ENCODE results near the gene COX14.

The COX14 gene

DNA sequence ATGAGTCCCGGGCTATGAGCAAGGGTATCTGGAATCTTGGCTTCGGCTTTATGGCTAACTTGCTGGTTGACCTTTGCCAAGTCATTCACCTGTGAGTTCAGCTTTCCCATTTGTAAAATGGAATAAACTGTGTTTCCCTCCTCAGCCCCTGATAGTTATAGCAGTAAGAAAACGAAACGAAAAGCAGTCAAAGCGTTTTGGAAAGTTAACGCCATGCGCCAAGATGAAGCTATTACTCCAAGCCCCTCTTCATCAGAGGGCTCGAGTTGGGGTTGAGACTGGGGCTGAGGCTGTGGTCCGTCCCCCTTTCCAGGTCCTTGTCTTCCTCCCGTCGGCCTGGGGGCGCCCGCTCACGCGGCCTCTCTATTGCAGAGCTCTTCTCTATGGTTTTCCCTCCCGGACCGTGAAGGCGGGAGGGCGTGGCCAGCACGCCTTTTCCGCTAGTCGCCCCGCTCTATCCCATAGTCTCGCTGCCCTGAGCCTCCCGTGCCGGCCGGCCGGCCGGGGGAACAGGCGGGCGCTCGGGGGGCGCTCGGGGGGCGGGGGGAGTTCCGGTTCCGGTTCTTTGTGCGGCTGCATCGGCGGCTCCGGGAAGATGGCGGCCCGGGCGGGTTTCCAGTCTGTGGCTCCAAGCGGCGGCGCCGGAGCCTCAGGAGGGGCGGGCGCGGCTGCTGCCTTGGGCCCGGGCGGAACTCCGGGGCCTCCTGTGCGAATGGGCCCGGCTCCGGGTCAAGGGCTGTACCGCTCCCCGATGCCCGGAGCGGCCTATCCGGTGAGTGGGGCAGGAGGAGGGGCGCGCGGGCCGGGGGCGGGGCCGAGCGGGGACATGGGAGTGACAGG is 27.0 kb upstream of the COX14 start, which contains the start of gene SMARCD1:
Gene SMARCD1, plus strand, starts transcription at position 568 of the 840 bp plus-strand sequence. Its CDS starts 28 bp downstream, at position 596.
- no peaks in the 10 kb centered on the region for H3K9me3 ChIP-seq (ENCODE audit: control insufficient read depth, low read length)
- H3K27me3 ChIP-seq (replicated peaks; ENCODE audit: control insufficient read depth, insufficient read depth, low read length, poor library complexity, severe bottlenecking): no peaks in the 10 kb centered on the region
- peak within 1 kb of the TSS; percentile 90 for H3K27ac ChIP-seq (ENCODE audit: insufficient read depth, low read length, poor library complexity, severe bottlenecking)
- peaks cover 7% of the 10 kb centered on the region for H3K4me1 ChIP-seq (ENCODE audit: control insufficient read depth, insufficient read depth, low read length, poor library complexity, severe bottlenecking)
- H3K4me3 ChIP-seq (ENCODE audit: insufficient read depth, low read depth, low read length, poor library complexity, severe bottlenecking): peak within 1 kb of the TSS; percentile 95
- H3K36me3 ChIP-seq (ENCODE audit: control insufficient read depth, insufficient read depth, low read length): peaks cover 23% of the 10 kb centered on the region
- peak; percentile 76 to 80 (median 79) for DNase-seq

GRCh38 chr12:50085615-50086072 is 26.4 kb upstream of the COX14 start:
- no peaks in the 10 kb centered on the region for H3K9me3 ChIP-seq (ENCODE audit: control insufficient read depth, low read length)
- peaks cover 28% of the 10 kb centered on the region for H3K36me3 ChIP-seq (ENCODE audit: control insufficient read depth, insufficient read depth, low read length)
- DNase-seq: no peak
- H3K4me3 ChIP-seq (ENCODE audit: insufficient read depth, low read depth, low read length, poor library complexity, severe bottlenecking): peak overlapping the region; percentile 95
- H3K4me1 ChIP-seq (ENCODE audit: control insufficient read depth, insufficient read depth, low read length, poor library complexity, severe bottlenecking): peaks cover 7% of the 10 kb centered on the region
- H3K27me3 ChIP-seq (replicated peaks; ENCODE audit: control insufficient read depth, insufficient read depth, low read length, poor library complexity, severe bottlenecking): no peaks in the 10 kb centered on the region
- peak overlapping the region; percentile 90 for H3K27ac ChIP-seq (ENCODE audit: insufficient read depth, low read length, poor library complexity, severe bottlenecking)

DNA sequence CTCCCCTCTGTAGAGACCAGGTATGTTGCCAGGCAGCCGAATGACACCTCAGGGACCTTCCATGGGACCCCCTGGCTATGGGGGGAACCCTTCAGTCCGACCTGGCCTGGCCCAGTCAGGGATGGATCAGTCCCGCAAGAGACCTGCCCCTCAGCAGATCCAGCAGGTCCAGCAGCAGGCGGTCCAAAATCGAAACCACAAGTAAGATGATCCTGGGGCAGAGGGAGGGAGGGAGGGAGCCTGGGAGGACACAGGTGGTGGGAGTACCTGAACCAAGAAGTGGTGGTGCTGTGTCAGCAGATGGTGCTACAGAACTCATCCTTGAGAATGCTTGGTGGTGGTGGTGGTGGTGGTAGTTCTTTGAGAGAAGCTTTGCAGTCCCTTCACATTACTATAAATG is 25.9 kb upstream of the COX14 start:
- Histone ChIP-seq H3K27ac (ENCODE audit: insufficient read depth, low read length, poor library complexity, severe bottlenecking) (peak overlapping the region; percentile 90), H3K4me1 (ENCODE audit: control insufficient read depth, insufficient read depth, low read length, poor library complexity, severe bottlenecking) (peaks cover 7% of the 10 kb centered on the region), H3K27me3 (replicated peaks; ENCODE audit: control insufficient read depth, insufficient read depth, low read length, poor library complexity, severe bottlenecking) (no peaks in the 10 kb centered on the region), H3K9me3 (ENCODE audit: control insufficient read depth, low read length) (no peaks in the 10 kb centered on the region), H3K36me3 (ENCODE audit: control insufficient read depth, insufficient read depth, low read length) (peaks cover 29% of the 10 kb centered on the region), H3K4me3 (ENCODE audit: insufficient read depth, low read depth, low read length, poor library complexity, severe bottlenecking) (no peak overlapping the region)
- no peak for DNase-seq

- Histone ChIP-seq H3K4me3 (ENCODE audit: insufficient read depth, low read depth, low read length, poor library complexity, severe bottlenecking) (no peak overlapping the region), H3K27ac (ENCODE audit: insufficient read depth, low read length, poor library complexity, severe bottlenecking) (no peak overlapping the region), H3K4me1 (ENCODE audit: control insufficient read depth, insufficient read depth, low read length, poor library complexity, severe bottlenecking) (peaks cover 7% of the 10 kb centered on the region), H3K27me3 (replicated peaks; ENCODE audit: control insufficient read depth, insufficient read depth, low read length, poor library complexity, severe bottlenecking) (no peaks in the 10 kb centered on the region), H3K36me3 (ENCODE audit: control insufficient read depth, insufficient read depth, low read length) (peaks cover 38% of the 10 kb centered on the region), H3K9me3 (ENCODE audit: control insufficient read depth, low read length) (no peaks in the 10 kb centered on the region)
- no peak for DNase-seq
These were observed 24.9 kb upstream of the COX14 start for GRCh38 chr12:50087151-50087550.

DNA sequence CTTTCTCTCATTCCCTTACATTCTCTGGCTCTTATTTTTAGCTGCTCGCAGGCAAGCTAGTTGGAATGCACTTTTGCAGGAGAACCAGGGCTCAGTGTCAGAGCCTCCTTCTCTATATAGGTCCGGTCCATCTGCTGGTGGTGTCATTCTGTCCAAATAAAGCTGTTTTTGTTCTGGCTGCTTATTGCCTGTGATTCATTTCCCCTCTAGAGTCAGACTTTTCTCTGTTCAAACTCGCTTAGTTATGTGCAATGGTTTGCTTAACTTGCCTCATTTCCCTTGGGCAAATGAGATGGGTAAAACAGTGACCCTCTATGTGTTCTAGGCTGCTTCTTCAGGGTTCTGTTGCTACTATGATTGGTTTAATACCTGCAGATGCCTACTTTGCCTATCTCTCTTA is 24.0 kb upstream of the COX14 start:
- H3K27me3 ChIP-seq (replicated peaks; ENCODE audit: control insufficient read depth, insufficient read depth, low read length, poor library complexity, severe bottlenecking): no peaks in the 10 kb centered on the region
- H3K27ac ChIP-seq (ENCODE audit: insufficient read depth, low read length, poor library complexity, severe bottlenecking): no peak overlapping the region

DNA sequence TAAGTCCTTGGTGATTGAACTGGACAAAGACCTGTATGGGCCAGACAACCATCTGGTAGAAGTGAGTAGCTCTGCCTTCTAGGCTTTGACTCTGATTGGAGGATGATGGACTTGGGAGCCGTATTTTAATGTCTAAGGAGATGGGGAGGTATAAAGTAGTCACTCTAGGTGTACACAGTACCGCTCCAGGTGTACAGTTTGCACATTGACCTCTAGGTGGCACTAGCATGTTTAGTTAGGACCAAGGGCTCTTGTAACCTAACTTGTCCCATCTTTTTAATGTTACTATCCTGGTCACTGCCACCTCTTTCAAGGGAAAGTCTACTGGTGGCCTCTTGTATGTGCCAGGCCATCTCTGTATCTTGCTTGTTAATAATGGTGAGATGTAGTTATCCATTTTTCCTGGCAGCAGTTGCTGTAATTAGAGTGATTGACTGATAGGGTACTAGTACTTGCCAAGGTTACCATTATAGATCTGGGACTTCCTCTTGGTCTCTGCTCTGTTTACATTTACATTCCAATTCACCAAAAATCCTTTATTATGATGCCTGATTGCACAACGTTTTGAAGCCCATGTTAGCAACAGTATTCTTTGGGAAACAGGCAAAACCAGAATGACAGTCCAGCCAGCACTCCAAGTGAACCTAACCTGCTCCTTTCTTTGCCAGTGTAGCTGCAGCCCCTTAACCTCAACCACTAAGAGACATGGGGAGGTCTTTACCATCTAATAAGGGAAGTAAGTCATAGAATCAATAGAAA is 23.3 kb upstream of the COX14 start:
- Histone ChIP-seq H3K27ac (ENCODE audit: insufficient read depth, low read length, poor library complexity, severe bottlenecking) (no peak overlapping the region), H3K9me3 (ENCODE audit: control insufficient read depth, low read length) (no peaks in the 10 kb centered on the region), H3K36me3 (ENCODE audit: control insufficient read depth, insufficient read depth, low read length) (peaks cover 50% of the 10 kb centered on the region), H3K4me1 (ENCODE audit: control insufficient read depth, insufficient read depth, low read length, poor library complexity, severe bottlenecking) (peaks cover 7% of the 10 kb centered on the region), H3K4me3 (ENCODE audit: insufficient read depth, low read depth, low read length, poor library complexity, severe bottlenecking) (no peak overlapping the region), H3K27me3 (replicated peaks; ENCODE audit: control insufficient read depth, insufficient read depth, low read length, poor library complexity, severe bottlenecking) (no peaks in the 10 kb centered on the region)
- peak in 2 of 3 donors; percentile 35 to 36 for DNase-seq

More for the DNA sequence above, 24.0 kb upstream of the COX14 start:
- peaks cover 7% of the 10 kb centered on the region for H3K4me1 ChIP-seq (ENCODE audit: control insufficient read depth, insufficient read depth, low read length, poor library complexity, severe bottlenecking)
- no peaks in the 10 kb centered on the region for H3K9me3 ChIP-seq (ENCODE audit: control insufficient read depth, low read length)
- peaks cover 44% of the 10 kb centered on the region for H3K36me3 ChIP-seq (ENCODE audit: control insufficient read depth, insufficient read depth, low read length)
- no peak overlapping the region for H3K4me3 ChIP-seq (ENCODE audit: insufficient read depth, low read depth, low read length, poor library complexity, severe bottlenecking)
- DNase-seq: no peak

DNA sequence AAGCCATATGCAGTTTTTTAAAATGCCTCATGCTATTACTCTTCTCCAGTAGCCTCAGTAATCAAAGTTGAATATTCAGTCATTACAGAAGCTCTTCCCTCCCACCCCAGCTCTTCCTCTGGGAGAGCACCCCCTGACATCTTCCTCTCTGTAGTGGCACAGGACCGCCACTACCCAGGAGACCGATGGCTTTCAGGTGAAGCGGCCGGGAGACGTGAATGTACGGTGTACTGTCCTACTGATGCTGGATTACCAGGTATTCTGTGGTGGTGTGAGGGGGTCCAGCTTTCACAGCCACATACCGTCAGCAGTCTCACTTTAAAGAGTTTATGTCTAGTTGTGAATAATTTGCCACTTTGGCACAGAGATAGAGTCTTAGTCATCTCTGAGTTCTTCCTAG is 22.3 kb upstream of the COX14 start:
- H3K36me3 ChIP-seq (ENCODE audit: control insufficient read depth, insufficient read depth, low read length): peaks cover 58% of the 10 kb centered on the region
- H3K4me1 ChIP-seq (ENCODE audit: control insufficient read depth, insufficient read depth, low read length, poor library complexity, severe bottlenecking): peaks cover 7% of the 10 kb centered on the region
- H3K27ac ChIP-seq (ENCODE audit: insufficient read depth, low read length, poor library complexity, severe bottlenecking): no peak overlapping the region
- no peaks in the 10 kb centered on the region for H3K9me3 ChIP-seq (ENCODE audit: control insufficient read depth, low read length)
- no peak overlapping the region for H3K4me3 ChIP-seq (ENCODE audit: insufficient read depth, low read depth, low read length, poor library complexity, severe bottlenecking)
- H3K27me3 ChIP-seq (replicated peaks; ENCODE audit: control insufficient read depth, insufficient read depth, low read length, poor library complexity, severe bottlenecking): no peaks in the 10 kb centered on the region
- no peak for DNase-seq

GRCh38 chr12:50090391-50090790 is 21.6 kb upstream of the COX14 start:
- H3K36me3 ChIP-seq (ENCODE audit: control insufficient read depth, insufficient read depth, low read length): peaks cover 65% of the 10 kb centered on the region

GRCh38 chr12:50097952-50098351 is 14.1 kb upstream of the COX14 start:
- Histone ChIP-seq H3K9me3 (ENCODE audit: control insufficient read depth, low read length) (no peaks in the 10 kb centered on the region), H3K4me1 (ENCODE audit: control insufficient read depth, insufficient read depth, low read length, poor library complexity, severe bottlenecking) (no peaks in the 10 kb centered on the region), H3K4me3 (ENCODE audit: insufficient read depth, low read depth, low read length, poor library complexity, severe bottlenecking) (no peak overlapping the region), H3K27me3 (replicated peaks; ENCODE audit: control insufficient read depth, insufficient read depth, low read length, poor library complexity, severe bottlenecking) (no peaks in the 10 kb centered on the region), H3K27ac (ENCODE audit: insufficient read depth, low read length, poor library complexity, severe bottlenecking) (no peak overlapping the region), H3K36me3 (ENCODE audit: control insufficient read depth, insufficient read depth, low read length) (peaks cover 64% of the 10 kb centered on the region)
- no peak for DNase-seq

More at GRCh38 chr12:50090391-50090790, 21.6 kb upstream of the COX14 start:
- no peak for DNase-seq
- Histone ChIP-seq H3K27ac (ENCODE audit: insufficient read depth, low read length, poor library complexity, severe bottlenecking) (no peak overlapping the region), H3K9me3 (ENCODE audit: control insufficient read depth, low read length) (no peaks in the 10 kb centered on the region), H3K4me1 (ENCODE audit: control insufficient read depth, insufficient read depth, low read length, poor library complexity, severe bottlenecking) (peaks cover 7% of the 10 kb centered on the region), H3K27me3 (replicated peaks; ENCODE audit: control insufficient read depth, insufficient read depth, low read length, poor library complexity, severe bottlenecking) (no peaks in the 10 kb centered on the region), H3K4me3 (ENCODE audit: insufficient read depth, low read depth, low read length, poor library complexity, severe bottlenecking) (no peak overlapping the region)

Data from effector memory CD4-positive, alpha-beta T cell (primary cell).